Lower lobe of right lung (tissue), 2 donors: ENCODE measurements around the gene SRPK2. TPM values are rescaled to one million over a fixed set of nuclear protein-coding genes. Genes with fewer than 3 reads are reported as not detected.

ENCODE experiments used
- ATAC-seq, 2 donors: fragments of 200-7000 bp; cut with Tn5 transposase; one replicate each; pipeline ENCODE4 v1.9.1; 2020 to 2022; ENCODE audit warnings: mild to moderate bottlenecking in 2 of 2, moderate library complexity in 2 of 2
- DNase-seq: peaks from one replicate; pipeline ENCODE4 v3.0.0-alpha.2; 2020
- H3K27ac ChIP-seq: fragments of 200-600 bp; one replicate; pipeline ENCODE4 v1.8.0; 2022
- H3K27me3 ChIP-seq: fragments of 200-600 bp; one replicate; pipeline ENCODE4 v1.8.0; 2022; ENCODE audit warnings: low read depth
- H3K36me3 ChIP-seq: fragments of 200-600 bp; one replicate; pipeline ENCODE4 v1.8.0; 2022; ENCODE audit warnings: mild to moderate bottlenecking
- H3K4me1 ChIP-seq: fragments of 200-600 bp; one replicate; pipeline ENCODE4 v1.8.0; 2022
- H3K4me3 ChIP-seq: fragments of 200-600 bp; one replicate; pipeline ENCODE4 v1.8.0; 2022; ENCODE audit warnings: mild to moderate bottlenecking
- H3K9me3 ChIP-seq: fragments of 200-600 bp; one replicate; pipeline ENCODE4 v1.8.0; 2022
- CTCF ChIP-seq: fragments of 200-600 bp; IDR thresholded peaks from one replicate; pipeline ENCODE4 v1.8.0; 2022; ENCODE audit warnings: antibody characterized with exemption, mild to moderate bottlenecking
- intact Hi-C: fragments of 100-400 bp; cut with DNase I; formaldehyde crosslinking; loops from one replicate; pipeline ENCODE4 v1.11.0; 2022
- total RNA-seq: library from RNA; stranded (reverse); fragmentation: NEBNext Ultra II Directional; extraction: Animal tissue kit (Norgen Biotek cat#: 25700); gene quantifications from one replicate; pipeline ENCODE4 v1.2.1, GENCODE V29; 2021
- donor health status: DM: no; HTN: yes; CAD: no; lungs with severe emphysema.

The SRPK2 gene
- total RNA-seq, 1 donor from 2014 or later: 43.2 TPM

- TF ChIP-seq CTCF: no peak
- DNase-seq (no peak), ATAC-seq (no peak)
- Histone ChIP-seq H3K4me3 (no peak overlapping the region), H3K36me3 (no peaks in the 10 kb centered on the region), H3K4me1 (peaks cover 1% of the 10 kb centered on the region), H3K9me3 (no peaks in the 10 kb centered on the region), H3K27ac (no peak overlapping the region), H3K27me3 (no peaks in the 10 kb centered on the region)
- intact Hi-C loops: no loop called here
Measured at GRCh38 chr7:105319578-105319977, 69.1 kb downstream of the SRPK2 start.

GRCh38 chr7:105316578-105317344 is 72.0 kb downstream of the SRPK2 start:
- no peak overlapping the region for H3K4me3 ChIP-seq
- intact Hi-C loops: no loop called here
- DNase-seq (no peak), ATAC-seq (no peak)
- no peaks in the 10 kb centered on the region for H3K27me3 ChIP-seq
- no peaks in the 10 kb centered on the region for H3K4me1 ChIP-seq
- H3K36me3 ChIP-seq: no peaks in the 10 kb centered on the region
- H3K9me3 ChIP-seq: no peaks in the 10 kb centered on the region
- H3K27ac ChIP-seq: no peak overlapping the region
- no peak for TF ChIP-seq CTCF

GRCh38 chr7:105315357-105315756 is 73.4 kb downstream of the SRPK2 start:
- Histone ChIP-seq H3K27ac (no peak overlapping the region), H3K27me3 (no peaks in the 10 kb centered on the region), H3K4me3 (no peak overlapping the region), H3K9me3 (no peaks in the 10 kb centered on the region), H3K4me1 (no peaks in the 10 kb centered on the region), H3K36me3 (no peaks in the 10 kb centered on the region)
- intact Hi-C loops: no loop called here
- DNase-seq (no peak), ATAC-seq (no peak)
- TF ChIP-seq CTCF: no peak

- no peak for DNase-seq
- intact Hi-C loops: no loop called here
- no peak for TF ChIP-seq CTCF
- no peak for ATAC-seq
- H3K27ac ChIP-seq: no peak overlapping the region
- no peak overlapping the region for H3K4me3 ChIP-seq
- H3K27me3 ChIP-seq: no peaks in the 10 kb centered on the region
- no peaks in the 10 kb centered on the region for H3K36me3 ChIP-seq
- H3K4me1 ChIP-seq: no peaks in the 10 kb centered on the region
- H3K9me3 ChIP-seq: no peaks in the 10 kb centered on the region
Measured at GRCh38 chr7:105309235-105310169, 79.2 kb downstream of the SRPK2 start.

- DNase-seq (no peak), ATAC-seq (no peak)
- no peaks in the 10 kb centered on the region for H3K36me3 ChIP-seq
- TF ChIP-seq CTCF: no peak
- no peaks in the 10 kb centered on the region for H3K4me1 ChIP-seq
- H3K27ac ChIP-seq: no peak overlapping the region
- H3K4me3 ChIP-seq: no peak overlapping the region
- H3K9me3 ChIP-seq: no peaks in the 10 kb centered on the region
- no peaks in the 10 kb centered on the region for H3K27me3 ChIP-seq
- intact Hi-C loops: no loop called here
Measured at GRCh38 chr7:105307163-105307672, 81.5 kb downstream of the SRPK2 start.
